ENCODE results near the gene MOCS1.

DNA sequence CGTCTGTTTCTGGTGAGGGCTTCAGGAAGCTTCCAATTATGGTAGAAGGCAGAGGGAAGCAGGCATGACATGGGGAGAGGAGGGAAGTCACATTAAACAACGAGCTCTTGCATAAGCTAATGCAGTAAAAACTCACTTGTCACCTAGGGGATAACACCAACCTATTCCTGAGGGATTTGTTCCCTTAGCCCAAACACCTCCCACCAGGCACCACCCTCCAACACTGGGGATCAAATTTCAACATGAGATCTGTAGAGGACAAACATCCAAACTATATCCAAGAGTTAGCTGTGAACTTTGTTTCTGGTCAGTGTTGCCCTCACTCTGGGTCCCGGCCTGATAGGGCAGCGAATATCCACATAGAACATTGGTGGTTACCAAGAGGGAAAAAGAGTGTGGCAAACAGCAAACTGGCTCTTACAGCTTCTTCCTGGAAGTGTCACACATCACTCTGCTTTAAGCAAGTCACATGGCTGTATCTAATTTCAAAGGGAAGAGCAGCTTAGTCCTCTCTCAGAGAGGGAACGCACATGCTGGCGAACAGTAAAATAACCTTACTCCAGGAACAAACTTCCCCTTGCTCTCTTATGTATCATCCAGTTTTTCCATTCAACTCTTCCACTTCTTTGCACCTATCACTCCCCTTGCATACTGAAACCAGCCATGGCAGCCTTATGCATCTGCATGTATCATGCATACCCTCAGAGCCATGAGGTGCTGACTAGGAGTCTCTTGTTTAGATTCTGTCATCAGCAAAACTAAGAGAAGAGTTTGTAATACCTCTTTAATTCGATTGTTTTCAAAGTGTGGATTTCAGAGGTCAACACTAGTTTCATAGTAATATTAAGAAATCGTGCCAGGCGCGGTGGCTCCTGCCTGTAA is 4.8 kb upstream of the MOCS1 start:
- TF ChIP-seq, protein P1, sequence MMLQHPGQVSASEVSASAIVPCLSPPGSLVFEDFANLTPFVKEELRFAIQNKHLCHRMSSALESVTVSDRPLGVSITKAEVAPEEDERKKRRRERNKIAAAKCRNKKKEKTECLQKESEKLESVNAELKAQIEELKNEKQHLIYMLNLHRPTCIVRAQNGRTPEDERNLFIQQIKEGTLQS (IDR thresholded peaks at IDR 0.05): peak; percentile 12
- TF ChIP-seq, protein P2, sequence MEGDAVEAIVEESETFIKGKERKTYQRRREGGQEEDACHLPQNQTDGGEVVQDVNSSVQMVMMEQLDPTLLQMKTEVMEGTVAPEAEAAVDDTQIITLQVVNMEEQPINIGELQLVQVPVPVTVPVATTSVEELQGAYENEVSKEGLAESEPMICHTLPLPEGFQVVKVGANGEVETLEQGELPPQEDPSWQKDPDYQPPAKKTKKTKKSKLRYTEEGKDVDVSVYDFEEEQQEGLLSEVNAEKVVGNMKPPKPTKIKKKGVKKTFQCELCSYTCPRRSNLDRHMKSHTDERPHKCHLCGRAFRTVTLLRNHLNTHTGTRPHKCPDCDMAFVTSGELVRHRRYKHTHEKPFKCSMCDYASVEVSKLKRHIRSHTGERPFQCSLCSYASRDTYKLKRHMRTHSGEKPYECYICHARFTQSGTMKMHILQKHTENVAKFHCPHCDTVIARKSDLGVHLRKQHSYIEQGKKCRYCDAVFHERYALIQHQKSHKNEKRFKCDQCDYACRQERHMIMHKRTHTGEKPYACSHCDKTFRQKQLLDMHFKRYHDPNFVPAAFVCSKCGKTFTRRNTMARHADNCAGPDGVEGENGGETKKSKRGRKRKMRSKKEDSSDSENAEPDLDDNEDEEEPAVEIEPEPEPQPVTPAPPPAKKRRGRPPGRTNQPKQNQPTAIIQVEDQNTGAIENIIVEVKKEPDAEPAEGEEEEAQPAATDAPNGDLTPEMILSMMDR (IDR thresholded peaks at IDR 0.05; ENCODE audit: low read depth, low read length, missing input control): no peak
- TF ChIP-seq EGR1 (IDR thresholded peaks at IDR 0.05; ENCODE audit: low read depth in 2 of 2) (peak in 1 of 2 donors; percentile 65), JUND (IDR thresholded peaks at IDR 0.05) (peak in 1 of 2 donors; percentile 65), FOXA1 (IDR thresholded peaks at IDR 0.05) (peak; percentile 21), HNF4G (IDR thresholded peaks at IDR 0.05) (peak; percentile 50), TAF1 (conservative IDR thresholded peaks at IDR 0.05) (peak; percentile 55), YY1 (IDR thresholded peaks at IDR 0.05) (peak; percentile 73), RAD21 (IDR thresholded peaks at IDR 0.05) (peak in 1 of 2 donors; percentile 47), GABPA (IDR thresholded peaks at IDR 0.05 in 1 of 2, conservative IDR thresholded peaks at IDR 0.05 in 1 of 2) (no peak)
- TF ChIP-seq, protein P3, sequence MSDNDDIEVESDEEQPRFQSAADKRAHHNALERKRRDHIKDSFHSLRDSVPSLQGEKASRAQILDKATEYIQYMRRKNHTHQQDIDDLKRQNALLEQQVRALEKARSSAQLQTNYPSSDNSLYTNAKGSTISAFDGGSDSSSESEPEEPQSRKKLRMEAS (IDR thresholded peaks at IDR 0.05): peak; percentile 94
- TF ChIP-seq, protein P4, sequence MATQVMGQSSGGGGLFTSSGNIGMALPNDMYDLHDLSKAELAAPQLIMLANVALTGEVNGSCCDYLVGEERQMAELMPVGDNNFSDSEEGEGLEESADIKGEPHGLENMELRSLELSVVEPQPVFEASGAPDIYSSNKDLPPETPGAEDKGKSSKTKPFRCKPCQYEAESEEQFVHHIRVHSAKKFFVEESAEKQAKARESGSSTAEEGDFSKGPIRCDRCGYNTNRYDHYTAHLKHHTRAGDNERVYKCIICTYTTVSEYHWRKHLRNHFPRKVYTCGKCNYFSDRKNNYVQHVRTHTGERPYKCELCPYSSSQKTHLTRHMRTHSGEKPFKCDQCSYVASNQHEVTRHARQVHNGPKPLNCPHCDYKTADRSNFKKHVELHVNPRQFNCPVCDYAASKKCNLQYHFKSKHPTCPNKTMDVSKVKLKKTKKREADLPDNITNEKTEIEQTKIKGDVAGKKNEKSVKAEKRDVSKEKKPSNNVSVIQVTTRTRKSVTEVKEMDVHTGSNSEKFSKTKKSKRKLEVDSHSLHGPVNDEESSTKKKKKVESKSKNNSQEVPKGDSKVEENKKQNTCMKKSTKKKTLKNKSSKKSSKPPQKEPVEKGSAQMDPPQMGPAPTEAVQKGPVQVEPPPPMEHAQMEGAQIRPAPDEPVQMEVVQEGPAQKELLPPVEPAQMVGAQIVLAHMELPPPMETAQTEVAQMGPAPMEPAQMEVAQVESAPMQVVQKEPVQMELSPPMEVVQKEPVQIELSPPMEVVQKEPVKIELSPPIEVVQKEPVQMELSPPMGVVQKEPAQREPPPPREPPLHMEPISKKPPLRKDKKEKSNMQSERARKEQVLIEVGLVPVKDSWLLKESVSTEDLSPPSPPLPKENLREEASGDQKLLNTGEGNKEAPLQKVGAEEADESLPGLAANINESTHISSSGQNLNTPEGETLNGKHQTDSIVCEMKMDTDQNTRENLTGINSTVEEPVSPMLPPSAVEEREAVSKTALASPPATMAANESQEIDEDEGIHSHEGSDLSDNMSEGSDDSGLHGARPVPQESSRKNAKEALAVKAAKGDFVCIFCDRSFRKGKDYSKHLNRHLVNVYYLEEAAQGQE (IDR thresholded peaks at IDR 0.05): peak; percentile 76

All from liver (tissue), 3 donors.